Panc1 (cell line): ENCODE data around the gene NDUFS8.

Experiments
- POLR2AphosphoS5 ChIP-seq: IDR thresholded peaks from 2 replicates; pipeline ENCODE4 v1.6.1; 2012; ENCODE audit warnings: mild to moderate bottlenecking, low read depth, low read length, moderate library complexity
- REST ChIP-seq, 2 experiments: IDR thresholded peaks; 2 replicates each; pipeline ENCODE4 v1.6.1; 2011 to 2012; ENCODE audit warnings: low read depth in 2 of 2, control low read depth in 1 of 2, low read length in 1 of 2, mild to moderate bottlenecking in 1 of 2, moderate library complexity in 1 of 2; ENCODE audit not compliant: insufficient read depth in 1 of 2
- SIN3A ChIP-seq: IDR thresholded peaks from 2 replicates; pipeline ENCODE4 v1.6.1; 2012; ENCODE audit warnings: low read depth, mild to moderate bottlenecking, low read length, moderate library complexity, borderline replicate concordance; ENCODE audit not compliant: insufficient read depth
- TCF7L2 ChIP-seq: IDR thresholded peaks from 2 replicates; pipeline ENCODE4 v1.6.1; 2011; ENCODE audit warnings: mild to moderate bottlenecking, low read depth, low read length, inconsistent platforms
- TF ChIP-seq, protein P1 (sequence below): fragments of 450-650 bp; IDR thresholded peaks from 2 replicates; pipeline ENCODE4 v1.5.1; 2017; ENCODE audit warnings: mild to moderate bottlenecking

DNA sequence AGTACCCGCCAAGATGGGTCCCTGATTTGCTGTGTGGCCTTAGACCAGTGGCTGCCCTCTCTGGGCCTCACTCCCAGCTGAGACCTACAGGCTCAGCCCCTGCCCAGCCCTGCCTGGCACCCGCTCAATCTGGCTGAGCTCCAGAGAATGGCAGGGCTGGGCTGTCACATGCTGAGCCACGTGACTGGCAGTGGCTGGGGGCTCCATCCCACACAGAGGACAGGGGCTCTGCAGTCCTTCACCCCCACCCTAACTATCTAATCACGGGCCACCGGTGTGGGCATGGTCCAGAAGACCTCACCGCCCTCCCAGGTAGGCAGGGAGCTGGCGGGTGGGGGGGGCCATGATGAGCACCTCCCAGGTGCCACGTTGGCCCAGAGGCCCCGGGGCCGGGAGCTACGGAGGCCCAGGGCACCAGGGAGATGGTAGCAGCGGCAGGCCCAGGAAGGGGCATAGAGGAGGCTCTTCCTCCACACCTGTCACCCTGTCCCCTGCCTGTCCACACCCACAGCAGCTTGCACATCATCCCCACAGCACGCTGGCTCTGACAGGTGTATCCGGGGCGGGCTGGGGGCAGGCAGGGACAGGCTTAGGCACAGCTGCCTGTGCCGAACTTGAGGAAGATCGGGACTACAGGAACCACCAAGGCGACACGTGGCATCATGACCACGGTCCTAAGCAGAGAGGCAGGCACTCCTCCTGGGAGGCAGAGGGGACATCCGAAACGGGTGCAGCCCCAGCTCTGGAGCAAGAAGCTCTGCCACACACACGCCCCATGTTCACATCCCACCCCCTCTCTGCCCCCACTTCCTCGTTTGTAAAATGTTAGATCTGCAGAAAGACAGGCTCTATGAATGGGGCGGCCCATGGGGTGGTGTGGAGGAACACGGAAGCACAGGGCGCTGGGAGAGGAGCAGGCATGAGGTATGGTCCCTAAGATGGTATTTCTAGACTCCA lies 21.8 kb upstream of the NDUFS8 start:
- TF ChIP-seq, protein P1, sequence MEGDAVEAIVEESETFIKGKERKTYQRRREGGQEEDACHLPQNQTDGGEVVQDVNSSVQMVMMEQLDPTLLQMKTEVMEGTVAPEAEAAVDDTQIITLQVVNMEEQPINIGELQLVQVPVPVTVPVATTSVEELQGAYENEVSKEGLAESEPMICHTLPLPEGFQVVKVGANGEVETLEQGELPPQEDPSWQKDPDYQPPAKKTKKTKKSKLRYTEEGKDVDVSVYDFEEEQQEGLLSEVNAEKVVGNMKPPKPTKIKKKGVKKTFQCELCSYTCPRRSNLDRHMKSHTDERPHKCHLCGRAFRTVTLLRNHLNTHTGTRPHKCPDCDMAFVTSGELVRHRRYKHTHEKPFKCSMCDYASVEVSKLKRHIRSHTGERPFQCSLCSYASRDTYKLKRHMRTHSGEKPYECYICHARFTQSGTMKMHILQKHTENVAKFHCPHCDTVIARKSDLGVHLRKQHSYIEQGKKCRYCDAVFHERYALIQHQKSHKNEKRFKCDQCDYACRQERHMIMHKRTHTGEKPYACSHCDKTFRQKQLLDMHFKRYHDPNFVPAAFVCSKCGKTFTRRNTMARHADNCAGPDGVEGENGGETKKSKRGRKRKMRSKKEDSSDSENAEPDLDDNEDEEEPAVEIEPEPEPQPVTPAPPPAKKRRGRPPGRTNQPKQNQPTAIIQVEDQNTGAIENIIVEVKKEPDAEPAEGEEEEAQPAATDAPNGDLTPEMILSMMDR = no peak
- TF ChIP-seq POLR2AphosphoS5 (no peak), REST (IDR thresholded peaks at IDR 0.05; ENCODE audit: insufficient read depth in 1 of 2, low read depth in 2 of 2, low read length in 1 of 2) (no peak), SIN3A (no peak), TCF7L2 (no peak)
